HG03045 (cell line): Measurements from ENCODE around the gene FRMPD1.

ENCODE experiments used
- ATAC-seq: cut with Tn5 transposase; IDR thresholded peaks from one replicate; pipeline ENCODE4 v1.9.1; 2021; ENCODE audit warnings: mild to moderate bottlenecking, moderate library complexity; ENCODE audit not compliant: unreplicated experiment

The FRMPD1 gene

GRCh38 chr9:37678789-37679273, 28.1 kb downstream of the FRMPD1 start:
- ATAC-seq: no peak

GRCh38 chr9:37679649-37680402, 29.1 kb downstream of the FRMPD1 start:
- no peak for ATAC-seq

GRCh38 chr9:37682951-37683350, 32.2 kb downstream of the FRMPD1 start:
- no peak for ATAC-seq

GRCh38 chr9:37683531-37684371, 33.0 kb downstream of the FRMPD1 start:
- no peak for ATAC-seq

GRCh38 chr9:37692622-37693221, 42.0 kb downstream of the FRMPD1 start:
- no peak for ATAC-seq

GRCh38 chr9:37693260-37693659, 42.5 kb downstream of the FRMPD1 start:
- ATAC-seq: no peak

GRCh38 chr9:37694355-37694754, 43.6 kb downstream of the FRMPD1 start:
- no peak for ATAC-seq

- ATAC-seq: no peak
These were observed 45.8 kb downstream of the FRMPD1 start for GRCh38 chr9:37696528-37696927.

GRCh38 chr9:37700131-37700530, 49.4 kb downstream of the FRMPD1 start:
- no peak for ATAC-seq

- no peak for ATAC-seq
These were observed 50.1 kb downstream of the FRMPD1 start for GRCh38 chr9:37700900-37701299.

- ATAC-seq: no peak
These were observed 55.0 kb downstream of the FRMPD1 start for GRCh38 chr9:37705787-37706186.

- no peak for ATAC-seq
These were observed 55.5 kb downstream of the FRMPD1 start for GRCh38 chr9:37706290-37706689.

GRCh38 chr9:37707748-37708147, 57.0 kb downstream of the FRMPD1 start:
- no peak for ATAC-seq

GRCh38 chr9:37710046-37710445, 59.3 kb downstream of the FRMPD1 start:
- no peak for ATAC-seq

- ATAC-seq: no peak
These were observed 64.5 kb downstream of the FRMPD1 start for GRCh38 chr9:37715260-37715659.

GRCh38 chr9:37715991-37716505, 65.3 kb downstream of the FRMPD1 start:
- ATAC-seq: no peak

GRCh38 chr9:37719526-37719925, 68.8 kb downstream of the FRMPD1 start:
- ATAC-seq: no peak

- ATAC-seq: no peak
These were observed 76.3 kb downstream of the FRMPD1 start for GRCh38 chr9:37727013-37727412.

- no peak for ATAC-seq
These were observed 78.7 kb downstream of the FRMPD1 start for GRCh38 chr9:37729499-37729898.

GRCh38 chr9:37730256-37730655, 79.5 kb downstream of the FRMPD1 start:
- ATAC-seq: no peak

- ATAC-seq: no peak
These were observed 80.1 kb downstream of the FRMPD1 start for GRCh38 chr9:37730839-37731238.
